K562 (cell line): ENCODE results near the gene MIDN. TPM values are rescaled to one million over a fixed set of nuclear protein-coding genes. Genes with fewer than 3 reads are reported as not detected.
A peak's percentile ranks its signal among the peaks of the same experiment; 100 is the strongest.

Source experiments
- CTCFL ChIP-seq: IDR thresholded peaks from 2 replicates; pipeline ENCODE4 v1.6.1; 2011; ENCODE audit warnings: borderline replicate concordance, low read depth, mild to moderate bottlenecking, moderate library complexity, low read length; ENCODE audit not compliant: insufficient read depth, poor library complexity, severe bottlenecking
- CXXC5 ChIP-seq: fragments of 250-450 bp; sonication (Bioruptor Pico); IDR thresholded peaks from 2 replicates; pipeline ENCODE4 v1.8.0; 2022; ENCODE audit warnings: inconsistent platforms, mild to moderate bottlenecking, moderate library complexity
- DEAF1 ChIP-seq: fragments of 450-650 bp; formaldehyde crosslinking; IDR thresholded peaks from 2 replicates; pipeline ENCODE4 v1.4.0; 2020; ENCODE audit warnings: mild to moderate bottlenecking, moderate library complexity
- HMGN3 ChIP-seq: IDR thresholded peaks from 2 replicates; pipeline ENCODE4 v1.6.1; 2011; ENCODE audit warnings: borderline replicate concordance, low read depth, mild to moderate bottlenecking, mixed read lengths, low read length; ENCODE audit not compliant: insufficient read length; ENCODE audit errors: extremely low read depth
- JUNB ChIP-seq: fragments of 450-650 bp; formaldehyde crosslinking; conservative IDR thresholded peaks from 2 replicates; pipeline ENCODE4 v1.4.0; 2020; ENCODE audit warnings: mild to moderate bottlenecking
- MAZ ChIP-seq, 2 experiments: fragments of 450-650 bp in 1 of 2; sonication (generic) in 1 of 2; formaldehyde crosslinking; IDR thresholded peaks in 1 of 2; conservative IDR thresholded peaks in 1 of 2; 2 replicates each; pipeline versions ENCODE4 v1.4.0 to v1.5.0; 2020; ENCODE audit warnings: mild to moderate bottlenecking in 1 of 2, missing genetic modification reagents in 1 of 2
- NFE2 ChIP-seq: IDR thresholded peaks from 2 replicates; pipeline ENCODE4 v1.6.1; 2014; ENCODE audit warnings: antibody characterized with exemption, low read depth
- PRDM10 ChIP-seq: fragments of 450-650 bp; IDR thresholded peaks from 2 replicates; pipeline ENCODE4 v1.6.1; 2018; ENCODE audit not compliant: partially characterized antibody
- RFX5 ChIP-seq: IDR thresholded peaks from 2 replicates; pipeline ENCODE4 v1.6.1; 2011; ENCODE audit warnings: low read depth, mild to moderate bottlenecking, improper control_type of control experiment, low read length
- RNF2 ChIP-seq: sonication (generic); IDR thresholded peaks from 2 replicates; pipeline ENCODE4 v1.6.1; 2016
- THAP12 ChIP-seq: fragments of 250-450 bp; sonication (Bioruptor Pico); IDR thresholded peaks from 2 replicates; pipeline ENCODE4 v1.9.0; 2021; ENCODE audit warnings: mild to moderate bottlenecking, inconsistent platforms
- YY1 ChIP-seq, 3 experiments: IDR thresholded peaks; 2 replicates each; pipeline ENCODE4 v1.6.1; 2011; ENCODE audit warnings: low read length in 2 of 3, mild to moderate bottlenecking in 2 of 3, moderate library complexity in 2 of 3, borderline replicate concordance in 1 of 3, control low read depth in 1 of 3, low read depth in 1 of 3; ENCODE audit not compliant: insufficient read depth in 3 of 3, insufficient replicate concordance in 2 of 3, control insufficient read depth in 1 of 3, insufficient read length in 1 of 3; ENCODE audit errors: extremely low read depth in 1 of 3
- ZBTB7A ChIP-seq: IDR thresholded peaks from 2 replicates; pipeline ENCODE4 v1.6.1; 2011; ENCODE audit warnings: low read depth, mild to moderate bottlenecking, low read length, moderate library complexity, borderline replicate concordance; ENCODE audit not compliant: control insufficient read depth
- ZNF644 ChIP-seq: fragments of 200-800 bp; sonication (Bioruptor generic); IDR thresholded peaks from 2 replicates; pipeline ENCODE4 v1.6.1; 2016; ENCODE audit warnings: low read depth, missing genetic modification characterization, missing compliant biosample characterization
- polyA plus RNA-seq, 8 experiments: library from polyadenylated mRNA; depleted of rRNA in 4 of 8; stranded (reverse) in 5 of 8; unstranded in 3 of 8; fragments of >200 nt; fragmentation: Nextera tagmentation in 2 of 8; fragmentation: Illumina TruSeq in 1 of 8; extraction: Ambion mirVana in 2 of 8; extraction: Trizol in 1 of 8; gene quantifications; 2 replicates each; pipeline versions ENCODE4 v1.2.1 to v1.2.3, GENCODE V29; 2011 to 2014; ENCODE audit warnings: inconsistent platforms in 1 of 8, missing spikeins in 1 of 8
- total RNA-seq, 7 experiments: library from RNA; depleted of rRNA in 6 of 7; stranded (reverse); fragments of >200 nt in 6 of 7; fragmentation: Illumina TruSeq in 2 of 7; extraction: Trizol in 2 of 7; gene quantifications; 2 replicates each; pipeline versions ENCODE4 v1.2.1 to v1.2.3, GENCODE V29; 2011 to 2021; ENCODE audit warnings: low replicate concordance in 1 of 7

MIDN gene
- total and polyA plus RNA-seq, 9 of the 15 experiments (the other 6 are each of a cell fraction or from before 2014, with no cell fraction given): 0.17 to 120 (median 10.1) TPM

- TF ChIP-seq PRDM10: peak; percentile 55
- 0 out of 2 replicates have a peak, but pooled peaks have one; percentile 20 for TF ChIP-seq RNF2
- peak; percentile 92 for TF ChIP-seq THAP12 (CRISPR knock-in tag)
- TF ChIP-seq HMGN3: peak; percentile 80
- no peak for TF ChIP-seq NFE2
- TF ChIP-seq ZBTB7A: peak; percentile 98
- no peak for TF ChIP-seq ZNF644 (tag)
- peak; percentile 91 for TF ChIP-seq JUNB (CRISPR knock-in tag)
- TF ChIP-seq MAZ (CRISPR knock-in tag; conservative IDR thresholded peaks at IDR 0.05 in 1 of 2, IDR thresholded peaks at IDR 0.05 in 1 of 2): peak; percentile 71 to 99
- peak; percentile 67 for TF ChIP-seq CTCFL
- TF ChIP-seq DEAF1 (CRISPR knock-in tag): peak; percentile 79
- peak in 2 of 3 experiments; percentile 17 to 57 for TF ChIP-seq YY1 (IDR thresholded peaks at IDR 0.05; ENCODE audit: borderline replicate concordance in 1 of 3, control insufficient read depth in 1 of 3, extremely low read depth in 1 of 3, insufficient read depth in 3 of 3, insufficient read length in 1 of 3, insufficient replicate concordance in 2 of 3, low read depth in 1 of 3, low read length in 2 of 3)
- TF ChIP-seq RFX5: peak; percentile 55; the same call in 1 of the 2 replicates
- TF ChIP-seq CXXC5: peak; percentile 99
Measured at GRCh38 chr19:1239796-1240737, 8.3 kb upstream of the MIDN start (continued).
